ENCODE data around the gene SEZ6L. TPM values are rescaled to one million over a fixed set of nuclear protein-coding genes. Genes with fewer than 3 reads are reported as not detected.

The SEZ6L gene
- total RNA-seq, 4 donors from 2014 or later = under 0.01 TPM; not detected in 3

- Histone ChIP-seq H3K4me3 (no peak overlapping the region), H3K4me1 (no peaks in the 10 kb centered on the region), H3K27me3 (peaks cover 0 to 98% (median 0%) of the 10 kb centered on the region in 4 donors), H3K9me3 (no peaks in the 10 kb centered on the region), H3K36me3 (no peaks in the 10 kb centered on the region), H3K27ac (no peak overlapping the region)
- TF ChIP-seq CTCF (IDR thresholded peaks at IDR 0.05) = no peak
- TF ChIP-seq POLR2A (IDR thresholded peaks at IDR 0.05) = no peak
- WGBS, 2 donors = 21 to 23% methylated on average over 14 to 15 of the region's 15 CpGs
- no peak for DNase-seq
- intact Hi-C loops (cut with DNase I) = no loop called here
Measured at GRCh38 chr22:26377170-26377830, 208.0 kb downstream of the SEZ6L start.

DNA sequence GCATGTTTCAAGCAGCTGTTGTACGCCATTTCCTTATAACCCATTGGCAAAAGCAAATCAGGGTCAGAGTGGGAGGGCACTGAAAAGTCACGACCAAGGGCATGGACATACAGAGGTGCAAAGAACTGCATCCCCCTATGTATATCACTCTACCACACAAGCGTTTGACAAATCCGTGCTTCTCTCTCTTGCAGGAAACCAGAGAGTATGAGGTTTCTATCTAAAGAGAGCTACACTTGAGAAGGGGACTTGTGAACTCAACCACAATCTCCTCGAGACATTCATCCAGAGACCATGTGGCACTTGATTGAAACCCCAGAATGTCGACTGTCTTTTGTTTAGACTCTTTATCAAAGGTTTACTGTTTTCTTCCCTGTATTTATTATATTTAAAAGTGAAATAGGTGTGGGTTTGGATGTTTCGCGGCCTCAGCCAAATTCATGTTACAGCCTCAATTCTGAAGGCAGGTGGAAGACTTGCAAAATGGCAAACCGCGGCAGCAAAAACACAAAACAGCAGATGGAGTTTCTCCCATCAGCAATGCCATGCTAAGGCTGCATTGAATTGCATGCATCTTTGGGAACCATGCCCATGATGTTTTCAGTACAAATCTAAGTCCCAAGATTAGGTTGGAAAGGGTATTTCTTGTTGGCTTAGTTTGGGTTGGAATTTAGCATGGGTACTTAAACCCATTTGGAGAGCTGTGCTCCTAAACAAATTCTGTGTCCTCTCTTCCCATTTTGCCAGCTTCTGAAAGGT is 211.0 kb downstream of the SEZ6L start:
- peaks cover 0 to 97% (median 0%) of the 10 kb centered on the region in 4 donors for H3K27me3 ChIP-seq
- 69 to 75% methylated on average over 9 to 10 of the region's 10 CpGs for WGBS, 2 donors
- no peak for TF ChIP-seq POLR2A (IDR thresholded peaks at IDR 0.05)
- TF ChIP-seq CTCF (IDR thresholded peaks at IDR 0.05) = no peak

GRCh38 chr22:26382782-26383181 is 213.5 kb downstream of the SEZ6L start:
- no peak overlapping the region for H3K4me3 ChIP-seq
- DNase-seq = no peak
- H3K36me3 ChIP-seq = no peaks in the 10 kb centered on the region
- no peaks in the 10 kb centered on the region for H3K9me3 ChIP-seq
- intact Hi-C loops (cut with DNase I) = no loop called here
- H3K27me3 ChIP-seq = peaks cover 0 to 88% (median 0%) of the 10 kb centered on the region in 4 donors
- 40 to 52% methylated on average over 3 of the region's 3 CpGs for WGBS, 2 donors
- no peak overlapping the region for H3K27ac ChIP-seq
- H3K4me1 ChIP-seq = no peaks in the 10 kb centered on the region
- TF ChIP-seq CTCF (IDR thresholded peaks at IDR 0.05) = no peak
- TF ChIP-seq POLR2A (IDR thresholded peaks at IDR 0.05) = no peak

More for the DNA sequence above, 211.0 kb downstream of the SEZ6L start:
- no peak overlapping the region for H3K27ac ChIP-seq
- no peak for DNase-seq
- no peaks in the 10 kb centered on the region for H3K36me3 ChIP-seq
- H3K9me3 ChIP-seq = no peaks in the 10 kb centered on the region
- intact Hi-C loops (cut with DNase I) = no loop called here
- no peaks in the 10 kb centered on the region for H3K4me1 ChIP-seq
- no peak overlapping the region for H3K4me3 ChIP-seq

DNA sequence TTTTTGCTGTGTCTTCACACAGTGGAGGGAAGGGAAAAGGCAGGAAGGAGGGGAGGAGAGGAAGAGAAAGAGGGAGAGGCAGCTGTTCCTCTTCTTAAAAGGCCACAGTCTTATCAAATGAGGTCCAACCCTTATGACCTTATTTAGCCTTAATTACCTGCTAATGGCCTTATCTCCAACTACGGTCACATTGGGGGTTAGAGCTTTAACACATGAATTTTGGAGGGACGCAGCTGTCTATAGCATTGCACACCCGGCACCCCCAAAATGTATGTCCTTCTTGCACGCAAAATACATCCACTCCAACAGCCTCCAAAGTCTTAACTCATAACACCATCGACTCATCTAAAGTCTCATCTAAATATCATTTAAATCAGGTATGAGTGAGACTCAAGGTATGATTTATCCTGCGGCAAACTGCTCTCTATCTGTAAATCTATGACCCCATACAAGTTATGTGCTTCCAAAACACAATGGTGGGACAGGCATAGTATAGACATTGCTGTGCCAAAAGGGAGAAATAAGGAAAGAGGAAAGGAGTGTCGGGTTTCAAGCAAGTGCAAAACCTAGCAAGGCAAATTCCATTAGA is 214.8 kb downstream of the SEZ6L start:
- DNase-seq = no peak
- 73 to 80% methylated on average over 7 of the region's 7 CpGs for WGBS, 2 donors
- peaks cover 0 to 84% (median 0%) of the 10 kb centered on the region in 4 donors for H3K27me3 ChIP-seq
- H3K4me3 ChIP-seq = no peak overlapping the region
- H3K27ac ChIP-seq = no peak overlapping the region
- H3K4me1 ChIP-seq = no peaks in the 10 kb centered on the region
- H3K9me3 ChIP-seq = no peaks in the 10 kb centered on the region
- TF ChIP-seq POLR2A (IDR thresholded peaks at IDR 0.05) (no peak), CTCF (IDR thresholded peaks at IDR 0.05) (no peak)
- intact Hi-C loops (cut with DNase I) = no loop called here
- no peaks in the 10 kb centered on the region for H3K36me3 ChIP-seq

DNA sequence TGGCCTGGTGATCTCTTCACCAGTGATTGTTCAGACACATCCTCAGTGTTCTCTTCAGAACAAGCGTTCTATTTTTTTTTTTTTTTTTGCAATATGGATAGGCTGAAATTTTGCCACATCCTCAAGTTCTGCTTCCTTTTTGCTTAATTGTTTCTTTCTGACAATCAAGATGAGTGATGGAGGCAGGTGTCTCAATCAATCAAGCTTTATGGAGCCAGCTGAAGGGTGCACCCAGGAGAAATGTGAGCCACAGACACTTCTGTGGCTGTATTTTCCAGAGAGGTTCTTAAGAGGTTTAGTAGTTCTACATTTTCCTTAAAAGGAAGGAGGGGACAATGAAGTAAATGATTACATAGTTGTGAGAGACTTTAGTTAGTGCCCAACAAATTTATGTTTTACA is 215.9 kb downstream of the SEZ6L start:
- intact Hi-C loops (cut with DNase I) = no loop called here
- TF ChIP-seq CTCF (IDR thresholded peaks at IDR 0.05) (no peak), POLR2A (IDR thresholded peaks at IDR 0.05) (no peak)
- no peaks in the 10 kb centered on the region for H3K4me1 ChIP-seq

More for the DNA sequence above, 215.9 kb downstream of the SEZ6L start:
- 47% methylated on average over 1 of the region's 1 CpG; no CpG with 5 or more reads in 1 of the 2 donors for WGBS, 2 donors
- Histone ChIP-seq H3K4me3 (no peak overlapping the region), H3K36me3 (no peaks in the 10 kb centered on the region), H3K27me3 (peaks cover 0 to 79% (median 0%) of the 10 kb centered on the region in 4 donors), H3K9me3 (no peaks in the 10 kb centered on the region), H3K27ac (no peak overlapping the region)
- no peak for DNase-seq
